Lower leg skin (tissue), 3 donors: ENCODE results near the gene GIGYF2.

Source experiments
- CTCF ChIP-seq, 3 donors: fragments of 450-650 bp; IDR thresholded peaks; one replicate each; pipeline ENCODE4 v1.5.1; 2016; ENCODE audit warnings: antibody characterized with exemption in 3 of 3, mild to moderate bottlenecking in 3 of 3, moderate library complexity in 2 of 3
- POLR2A ChIP-seq, 2 donors: fragments of 450-650 bp; IDR thresholded peaks; one replicate each; pipeline ENCODE4 v1.6.1; 2016 to 2017; ENCODE audit warnings: antibody characterized with exemption in 2 of 2, mild to moderate bottlenecking in 1 of 2, moderate library complexity in 1 of 2

- TF ChIP-seq CTCF (IDR thresholded peaks at IDR 0.05) (no peak), POLR2A (IDR thresholded peaks at IDR 0.05) (no peak)
These were observed 92.0 kb downstream of the GIGYF2 start for GRCh38 chr2:232789082-232789481.
